Colonic mucosa (tissue), 4 donors: Measurements from ENCODE around the gene FTCDNL1. TPM values are rescaled to one million over a fixed set of nuclear protein-coding genes. Genes with fewer than 3 reads are reported as not detected.
A peak's percentile ranks its signal among the peaks of the same experiment; 100 is the strongest.

Source experiments
- DNase-seq: peaks from one replicate; pipeline ENCODE4 v3.0.0-alpha.2; 2020
- H3K27ac ChIP-seq: fragments of 200-600 bp; one replicate; pipeline ENCODE4 v1.8.0; 2021
- H3K27me3 ChIP-seq: fragments of 200-600 bp; one replicate; pipeline ENCODE4 v1.8.0; 2021
- H3K36me3 ChIP-seq: fragments of 200-600 bp; one replicate; pipeline ENCODE4 v1.8.0; 2021
- H3K4me1 ChIP-seq: fragments of 200-600 bp; one replicate; pipeline ENCODE4 v1.8.0; 2021; ENCODE audit warnings: mild to moderate bottlenecking
- H3K4me3 ChIP-seq: fragments of 200-600 bp; one replicate; pipeline ENCODE4 v1.8.0; 2021
- H3K9ac ChIP-seq, 2 donors: one replicate each; pipeline ENCODE4 v1.7.0; 2013; ENCODE audit warnings: control low read depth in 2 of 2, low read depth in 2 of 2, low read length in 2 of 2
- H3K9me3 ChIP-seq: fragments of 200-600 bp; one replicate; pipeline ENCODE4 v1.8.0; 2021
- intact Hi-C: fragments of 100-400 bp; cut with DNase I; formaldehyde crosslinking; loops from one replicate; pipeline ENCODE4 v1.14.1; 2022
- total RNA-seq, 2 donors: library from RNA; stranded (reverse); fragmentation: NEBNext Ultra II Directional in 1 of 2; extraction: Animal tissue kit (Norgen Biotek cat#: 25700) in 1 of 2; gene quantifications; one replicate each; pipeline ENCODE4 v1.2.1, GENCODE V29; 2021
- TF ChIP-seq, protein P1 (sequence below): fragments of 200-600 bp; IDR thresholded peaks from one replicate; pipeline ENCODE4 v1.8.0; 2022; ENCODE audit warnings: antibody characterized with exemption, mild to moderate bottlenecking
- donor health status: healthy.
- donor health status: DM: no; HTN: no; CAD: no.
- donor health status: DM: no; HTN: no; CAD: no.

The FTCDNL1 gene
- total RNA-seq, result 1 to 10 TPM; 1.3 to 1.8 TPM

DNA sequence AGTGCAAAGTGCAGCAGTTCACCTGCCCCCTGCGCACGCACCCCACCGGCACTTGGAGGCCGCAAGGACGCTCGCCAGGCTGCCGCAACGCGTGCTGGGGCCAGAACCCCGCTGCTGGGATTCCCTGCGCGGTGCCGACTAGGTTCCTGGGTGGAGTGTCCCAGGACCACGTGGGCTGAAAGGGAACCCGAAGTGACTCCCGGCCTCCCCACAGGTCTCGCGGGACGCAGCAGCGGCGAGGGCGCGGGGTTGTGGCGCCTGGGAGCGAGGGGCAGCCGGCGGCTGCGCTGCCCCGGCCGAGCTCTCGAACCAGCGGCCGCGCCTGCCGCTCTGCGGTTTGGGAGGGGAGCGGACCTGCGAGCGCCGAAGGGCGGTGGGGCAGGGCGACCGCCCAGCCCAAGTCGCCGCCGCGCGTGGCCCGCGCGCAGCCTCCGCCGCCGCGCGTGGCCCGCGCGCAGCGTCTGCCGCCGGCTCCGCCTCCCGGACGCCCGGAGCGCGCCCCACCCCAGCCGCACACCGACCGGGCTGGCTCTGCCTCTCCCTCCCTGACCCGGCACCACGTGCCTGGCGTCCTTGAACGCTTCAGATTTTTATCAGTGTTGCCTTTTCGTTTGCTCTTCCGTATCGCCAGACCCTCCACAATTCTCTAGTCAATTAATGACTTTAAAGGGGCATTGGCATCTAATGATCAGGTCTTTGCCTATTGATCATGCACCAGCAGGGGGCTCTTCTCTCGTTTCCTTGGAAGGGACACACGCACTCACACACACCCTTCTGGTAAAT is at the start of gene FTCDNL1:
Gene FTCDNL1 (minus strand): TSS at position 475 of the 783 bp plus-strand sequence. CDS start 2,230 bp downstream, outside the sequence.
- peak; percentile 85 for DNase-seq
- Histone ChIP-seq H3K27ac (peak within 1 kb of the TSS; percentile 34), H3K27me3 (no peaks in the 10 kb centered on the region), H3K4me3 (peak within 1 kb of the TSS; percentile 69), H3K4me1 (no peaks in the 10 kb centered on the region), H3K9ac (peak within 1 kb of the TSS; percentile 74 to 77), H3K9me3 (no peaks in the 10 kb centered on the region), H3K36me3 (no peaks in the 10 kb centered on the region)
- TF ChIP-seq, protein P1, sequence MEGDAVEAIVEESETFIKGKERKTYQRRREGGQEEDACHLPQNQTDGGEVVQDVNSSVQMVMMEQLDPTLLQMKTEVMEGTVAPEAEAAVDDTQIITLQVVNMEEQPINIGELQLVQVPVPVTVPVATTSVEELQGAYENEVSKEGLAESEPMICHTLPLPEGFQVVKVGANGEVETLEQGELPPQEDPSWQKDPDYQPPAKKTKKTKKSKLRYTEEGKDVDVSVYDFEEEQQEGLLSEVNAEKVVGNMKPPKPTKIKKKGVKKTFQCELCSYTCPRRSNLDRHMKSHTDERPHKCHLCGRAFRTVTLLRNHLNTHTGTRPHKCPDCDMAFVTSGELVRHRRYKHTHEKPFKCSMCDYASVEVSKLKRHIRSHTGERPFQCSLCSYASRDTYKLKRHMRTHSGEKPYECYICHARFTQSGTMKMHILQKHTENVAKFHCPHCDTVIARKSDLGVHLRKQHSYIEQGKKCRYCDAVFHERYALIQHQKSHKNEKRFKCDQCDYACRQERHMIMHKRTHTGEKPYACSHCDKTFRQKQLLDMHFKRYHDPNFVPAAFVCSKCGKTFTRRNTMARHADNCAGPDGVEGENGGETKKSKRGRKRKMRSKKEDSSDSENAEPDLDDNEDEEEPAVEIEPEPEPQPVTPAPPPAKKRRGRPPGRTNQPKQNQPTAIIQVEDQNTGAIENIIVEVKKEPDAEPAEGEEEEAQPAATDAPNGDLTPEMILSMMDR, result peak; percentile 40
- intact Hi-C loops, result no loop called here

DNA sequence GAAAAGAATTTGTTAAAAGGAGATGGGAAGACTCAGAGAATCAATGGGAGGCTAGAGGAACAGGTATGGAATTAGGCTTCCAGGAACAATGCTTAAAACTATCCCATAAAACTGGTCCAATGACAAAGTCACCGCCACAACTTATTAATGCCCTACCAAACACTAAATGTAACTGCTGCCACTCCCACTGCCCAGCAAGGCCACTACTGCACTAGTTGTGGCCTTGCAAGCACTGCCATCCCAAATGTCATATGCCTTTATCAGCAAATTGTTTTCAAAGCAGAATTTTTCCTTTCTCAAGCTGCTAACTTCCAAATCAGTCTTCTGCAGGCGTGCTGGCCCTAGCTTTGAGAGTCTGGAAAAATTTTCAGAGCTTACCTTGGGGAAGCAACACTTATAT is 45.6 kb upstream of the FTCDNL1 start:
- H3K27ac ChIP-seq, result no peak overlapping the region
- no peaks in the 10 kb centered on the region for H3K4me1 ChIP-seq
- DNase-seq, result no peak
- intact Hi-C loops, result no loop called here
- no peaks in the 10 kb centered on the region for H3K27me3 ChIP-seq
- no peaks in the 10 kb centered on the region for H3K9me3 ChIP-seq
- H3K9ac ChIP-seq, result no peak overlapping the region
- TF ChIP-seq, protein P1, result no peak
- H3K36me3 ChIP-seq, result no peaks in the 10 kb centered on the region
- H3K4me3 ChIP-seq, result no peak overlapping the region

DNA sequence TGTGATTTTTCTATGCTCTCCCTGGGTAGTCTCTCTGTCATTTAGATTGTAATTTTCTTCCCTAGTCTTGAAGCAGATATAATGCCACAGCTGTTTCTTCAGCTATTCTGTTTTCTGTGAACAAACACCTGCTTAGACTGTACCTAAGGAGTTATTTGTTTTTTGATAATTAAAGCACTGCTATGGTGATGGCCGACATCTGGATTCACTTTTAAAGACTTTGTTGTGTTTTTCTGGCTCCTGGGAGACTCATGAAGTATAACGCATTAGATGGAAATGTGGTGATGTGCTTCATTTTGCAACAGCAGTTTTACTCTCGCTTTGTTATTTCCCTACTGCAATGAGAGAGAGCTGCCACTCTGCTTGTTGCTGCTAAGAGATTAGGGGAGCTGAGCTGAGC is 44.4 kb upstream of the FTCDNL1 start:
- Histone ChIP-seq H3K27me3 (no peaks in the 10 kb centered on the region), H3K36me3 (no peaks in the 10 kb centered on the region), H3K9me3 (no peaks in the 10 kb centered on the region), H3K4me1 (no peaks in the 10 kb centered on the region), H3K9ac (no peak overlapping the region), H3K27ac (no peak overlapping the region), H3K4me3 (no peak overlapping the region)
- TF ChIP-seq, protein P1, result no peak
- DNase-seq, result no peak
- intact Hi-C loops, result no loop called here

DNA sequence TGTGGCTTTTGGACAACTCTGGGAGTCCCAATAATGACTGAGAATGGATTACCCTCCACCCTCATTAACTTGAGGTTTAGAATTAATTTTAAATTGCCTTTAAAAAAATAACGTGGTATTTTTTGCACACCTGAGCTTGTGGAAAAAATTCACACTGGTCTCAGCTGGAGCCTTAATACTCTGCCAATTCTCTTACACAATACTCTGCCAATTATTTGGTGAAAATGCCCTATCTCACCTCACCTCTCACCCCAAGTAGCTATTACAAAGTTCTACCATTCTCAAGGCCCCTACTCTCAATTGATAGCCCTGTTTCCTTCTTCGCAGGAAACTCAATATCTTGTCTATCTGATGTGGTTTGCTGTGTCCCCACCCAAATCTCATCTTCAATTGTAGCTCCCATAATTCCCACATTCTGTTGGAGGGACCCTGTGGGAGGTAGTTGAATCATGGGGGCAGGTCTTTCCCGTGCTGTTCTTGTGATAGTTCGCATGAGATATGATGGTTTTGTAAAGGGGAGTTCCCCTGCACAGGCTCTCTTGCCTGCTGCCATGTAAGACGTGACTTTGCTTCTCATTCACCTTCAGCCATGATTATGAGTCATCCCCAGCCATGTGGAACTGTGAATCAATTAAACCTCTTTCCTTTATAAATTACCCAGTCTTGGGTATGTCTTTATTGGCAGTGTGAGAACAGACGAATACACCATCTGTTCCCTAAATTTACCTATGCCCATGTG is 32.7 kb upstream of the FTCDNL1 start:
- H3K27ac ChIP-seq, result no peak overlapping the region
- H3K4me3 ChIP-seq, result no peak overlapping the region
- no peak overlapping the region for H3K9ac ChIP-seq
- H3K9me3 ChIP-seq, result no peaks in the 10 kb centered on the region
- DNase-seq, result no peak
- H3K27me3 ChIP-seq, result no peaks in the 10 kb centered on the region
- TF ChIP-seq, protein P1, result no peak
- H3K36me3 ChIP-seq, result no peaks in the 10 kb centered on the region
- H3K4me1 ChIP-seq, result no peaks in the 10 kb centered on the region
- intact Hi-C loops, result no loop called here

DNA sequence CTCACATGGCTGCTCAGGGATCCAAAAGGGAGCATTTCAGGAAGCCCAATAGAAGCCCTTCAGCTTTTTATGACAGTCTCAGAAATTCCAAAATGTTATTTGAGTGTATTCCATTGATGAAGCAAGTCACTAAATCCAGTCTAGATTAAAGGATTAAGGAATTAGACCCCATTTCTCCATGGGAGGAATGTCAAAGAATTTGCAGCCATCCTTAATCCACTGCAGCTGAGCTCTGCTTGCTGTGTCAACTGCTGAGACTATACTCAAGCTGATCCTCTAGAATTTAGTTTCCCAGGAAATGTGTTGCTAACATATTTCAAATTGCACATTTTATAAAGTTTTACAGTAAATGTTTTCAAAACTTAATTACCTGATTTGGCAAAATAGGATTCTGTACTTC is 31.7 kb upstream of the FTCDNL1 start:
- Histone ChIP-seq H3K27ac (no peak overlapping the region), H3K36me3 (no peaks in the 10 kb centered on the region), H3K4me1 (no peaks in the 10 kb centered on the region), H3K4me3 (no peak overlapping the region), H3K9ac (no peak overlapping the region), H3K9me3 (no peaks in the 10 kb centered on the region), H3K27me3 (no peaks in the 10 kb centered on the region)
- no peak for DNase-seq
- intact Hi-C loops, result no loop called here
- TF ChIP-seq, protein P1, result no peak
